Nephron (organoid): ENCODE results near the gene MYG1.

Experiments
- H3K27ac Mint-ChIP-seq, 3 experiments: 2 replicates each; pipeline ENCODE4 v1.8.0; 2020; ENCODE audit warnings: mixed read lengths in 3 of 3, mild to moderate bottlenecking in 2 of 3, moderate library complexity in 1 of 3
- H3K27me3 Mint-ChIP-seq: 2 replicates; pipeline ENCODE4 v1.8.0; 2021; ENCODE audit warnings: low read depth, mild to moderate bottlenecking, moderate library complexity, mixed read lengths
- H3K36me3 Mint-ChIP-seq: 2 replicates; pipeline ENCODE4 v1.8.0; 2020; ENCODE audit warnings: low read depth, mixed read lengths
- H3K4me1 Mint-ChIP-seq: 2 replicates; pipeline ENCODE4 v1.8.0; 2020; ENCODE audit warnings: mixed read lengths
- H3K4me3 Mint-ChIP-seq, 3 experiments: 2 replicates each; pipeline ENCODE4 v1.8.0; 2020; ENCODE audit warnings: mild to moderate bottlenecking in 3 of 3, mixed read lengths in 3 of 3, moderate library complexity in 2 of 3
- H3K9me3 Mint-ChIP-seq: 2 replicates; pipeline ENCODE4 v1.8.0; 2020; ENCODE audit warnings: mixed read lengths
- TF ChIP-seq, protein P1 (sequence below), 3 experiments: fragments of 200-600 bp; sonication (generic); IDR thresholded peaks; one replicate each; pipeline ENCODE4 v1.5.0; 2021; ENCODE audit warnings: antibody characterized with exemption in 3 of 3; ENCODE audit not compliant: unreplicated experiment in 3 of 3

MYG1 gene

DNA sequence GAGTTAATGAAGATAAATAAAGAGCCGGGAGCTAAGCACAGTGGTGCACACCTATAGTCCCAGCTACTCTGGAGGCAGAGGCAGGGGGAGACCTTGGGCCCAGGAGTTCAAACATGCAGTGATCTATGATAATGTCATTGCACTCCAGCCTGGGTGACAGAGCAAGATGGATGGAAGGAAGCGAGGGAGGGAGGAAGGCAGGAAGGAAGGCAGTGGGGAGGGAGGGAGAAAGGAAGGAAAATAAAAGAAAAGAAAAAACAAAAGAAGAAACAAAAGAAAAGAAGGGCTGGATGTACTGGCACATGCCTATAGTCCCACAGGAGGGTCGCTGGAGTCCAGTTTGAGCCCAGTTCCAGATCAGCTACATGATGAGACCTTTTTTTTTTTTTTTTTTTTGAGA lies 55.6 kb downstream of the MYG1 start:
- H3K27me3 Mint-ChIP-seq, result no peaks in the 10 kb centered on the region
- H3K27ac Mint-ChIP-seq, result peak overlapping the region; percentile 16 to 51 (median 30)
- no peak overlapping the region for H3K4me3 Mint-ChIP-seq
- H3K36me3 Mint-ChIP-seq, result no peaks in the 10 kb centered on the region
- peaks cover 7% of the 10 kb centered on the region for H3K4me1 Mint-ChIP-seq
- no peaks in the 10 kb centered on the region for H3K9me3 Mint-ChIP-seq
- TF ChIP-seq, protein P1, sequence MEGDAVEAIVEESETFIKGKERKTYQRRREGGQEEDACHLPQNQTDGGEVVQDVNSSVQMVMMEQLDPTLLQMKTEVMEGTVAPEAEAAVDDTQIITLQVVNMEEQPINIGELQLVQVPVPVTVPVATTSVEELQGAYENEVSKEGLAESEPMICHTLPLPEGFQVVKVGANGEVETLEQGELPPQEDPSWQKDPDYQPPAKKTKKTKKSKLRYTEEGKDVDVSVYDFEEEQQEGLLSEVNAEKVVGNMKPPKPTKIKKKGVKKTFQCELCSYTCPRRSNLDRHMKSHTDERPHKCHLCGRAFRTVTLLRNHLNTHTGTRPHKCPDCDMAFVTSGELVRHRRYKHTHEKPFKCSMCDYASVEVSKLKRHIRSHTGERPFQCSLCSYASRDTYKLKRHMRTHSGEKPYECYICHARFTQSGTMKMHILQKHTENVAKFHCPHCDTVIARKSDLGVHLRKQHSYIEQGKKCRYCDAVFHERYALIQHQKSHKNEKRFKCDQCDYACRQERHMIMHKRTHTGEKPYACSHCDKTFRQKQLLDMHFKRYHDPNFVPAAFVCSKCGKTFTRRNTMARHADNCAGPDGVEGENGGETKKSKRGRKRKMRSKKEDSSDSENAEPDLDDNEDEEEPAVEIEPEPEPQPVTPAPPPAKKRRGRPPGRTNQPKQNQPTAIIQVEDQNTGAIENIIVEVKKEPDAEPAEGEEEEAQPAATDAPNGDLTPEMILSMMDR (IDR thresholded peaks at IDR 0.05; ENCODE audit: unreplicated experiment in 3 of 3), result no peak
